Activated T-cell treated with anti-CD3 and anti-CD28 coated beads, Interleukin-2, amount 50 U/mL, for 48 hours (primary cell): Measurements from ENCODE around the gene HSD17B14.
"Not testable (repeated sequence)": the region's sequence is repeated elsewhere in the genome, so short reads cannot be mapped to it uniquely, and the experiment has no call there.

Experiments
- DNase-seq, 2 experiments: peaks; one replicate each; pipeline ENCODE4 v3.0.0-alpha.2; 2020

Gene HSD17B14

GRCh38 chr19:48836089-48837017, at the start of gene HSD17B14:
HSD17B14 (minus strand) TSS chr19:48836491; CDS start chr19:48836411, 80 bp downstream.
- DNase-seq: peak; percentile 26 to 38

- no peak for DNase-seq
These were observed 47.4 kb upstream of the HSD17B14 start for GRCh38 chr19:48883726-48884125.

- DNase-seq: peak; percentile 45 to 46
These were observed 45.7 kb upstream of the HSD17B14 start for GRCh38 chr19:48881741-48882657.

- DNase-seq: not testable (repeated sequence)
These were observed 43.4 kb upstream of the HSD17B14 start for GRCh38 chr19:48879696-48880095.

GRCh38 chr19:48879025-48879637, 42.8 kb upstream of the HSD17B14 start:
- DNase-seq: no peak

- peak; percentile 36 to 39 for DNase-seq
These were observed 42.1 kb upstream of the HSD17B14 start for GRCh38 chr19:48878196-48879024.

GRCh38 chr19:48877855-48878195, 41.5 kb upstream of the HSD17B14 start:
- no peak for DNase-seq

- peak; percentile 67 to 68 for DNase-seq
These were observed 40.0 kb upstream of the HSD17B14 start for GRCh38 chr19:48876043-48876981.

GRCh38 chr19:48874303-48875135, 38.2 kb upstream of the HSD17B14 start:
- peak; percentile 37 to 48 for DNase-seq

GRCh38 chr19:48873476-48874302, 37.4 kb upstream of the HSD17B14 start:
- peak in 1 of 2 experiments; percentile 33 for DNase-seq

GRCh38 chr19:48872884-48873475, 36.7 kb upstream of the HSD17B14 start:
- peak; percentile 84 to 85 for DNase-seq

- DNase-seq: peak; percentile 100
These were observed 36.0 kb upstream of the HSD17B14 start, which contains the start of gene PPP1R15A for GRCh38 chr19:48872182-48872883. PPP1R15A (plus strand) TSS chr19:48872421; CDS start chr19:48873234, 813 bp downstream.

- not testable (repeated sequence) for DNase-seq
These were observed 35.3 kb upstream of the HSD17B14 start for GRCh38 chr19:48871471-48872181.

- DNase-seq: no peak
These were observed 33.8 kb upstream of the HSD17B14 start for GRCh38 chr19:48870048-48870447.

- DNase-seq: no peak
These were observed 32.0 kb upstream of the HSD17B14 start, which contains the start of gene PLEKHA4 for GRCh38 chr19:48868114-48868886. PLEKHA4 (minus strand) TSS chr19:48868617; CDS start chr19:48867620, 997 bp downstream.

- no peak for DNase-seq
These were observed 31.4 kb upstream of the HSD17B14 start for GRCh38 chr19:48867746-48868113.
